ENCODE measurements around the gene PIP4K2B.

PIP4K2B gene

DNA sequence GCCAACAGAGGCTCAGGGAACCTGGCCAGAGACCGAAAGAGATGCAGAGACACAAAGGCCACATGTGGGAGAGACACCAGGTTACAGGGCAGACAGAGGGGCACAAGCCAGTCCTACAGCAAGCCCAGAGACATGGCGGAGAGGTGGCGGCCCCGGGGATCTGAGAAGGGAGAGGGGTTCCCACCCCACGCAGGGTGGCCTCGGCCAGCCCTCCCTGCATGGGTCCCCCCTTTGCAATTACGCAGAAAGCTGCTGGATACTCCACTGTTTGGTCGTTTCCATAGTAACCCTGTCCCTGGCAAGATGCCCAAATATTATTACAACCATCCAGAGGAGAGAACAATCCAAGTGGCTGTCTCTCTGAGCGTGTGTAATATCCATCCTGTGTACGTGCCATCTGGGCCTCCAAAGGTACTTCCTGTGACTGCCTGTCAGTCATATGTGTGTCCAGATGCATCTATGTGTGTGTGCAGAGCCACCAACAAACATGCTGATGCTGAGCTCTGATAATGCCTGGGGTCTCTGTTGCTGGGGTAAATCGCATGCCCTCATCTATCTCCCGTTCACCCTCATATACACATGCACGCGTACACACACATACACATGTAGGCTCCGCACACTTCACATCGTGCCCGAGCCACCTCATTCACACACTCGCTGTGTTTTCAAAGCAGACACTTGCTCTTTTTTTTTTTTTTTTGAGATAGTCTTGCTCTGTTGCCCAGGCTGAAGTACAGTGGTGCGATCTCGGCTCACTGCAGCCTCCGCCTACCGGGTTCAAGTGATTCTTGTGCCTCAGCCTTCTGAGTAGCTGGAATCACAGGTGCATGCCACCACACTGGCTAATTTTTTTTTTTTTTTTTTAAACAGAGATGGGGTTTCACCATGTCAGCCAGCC is 56.7 kb downstream of the PIP4K2B start:
- H3K4me3 ChIP-seq (ENCODE audit: low read depth, low read length), result no peak overlapping the region
- TF ChIP-seq, protein P1, sequence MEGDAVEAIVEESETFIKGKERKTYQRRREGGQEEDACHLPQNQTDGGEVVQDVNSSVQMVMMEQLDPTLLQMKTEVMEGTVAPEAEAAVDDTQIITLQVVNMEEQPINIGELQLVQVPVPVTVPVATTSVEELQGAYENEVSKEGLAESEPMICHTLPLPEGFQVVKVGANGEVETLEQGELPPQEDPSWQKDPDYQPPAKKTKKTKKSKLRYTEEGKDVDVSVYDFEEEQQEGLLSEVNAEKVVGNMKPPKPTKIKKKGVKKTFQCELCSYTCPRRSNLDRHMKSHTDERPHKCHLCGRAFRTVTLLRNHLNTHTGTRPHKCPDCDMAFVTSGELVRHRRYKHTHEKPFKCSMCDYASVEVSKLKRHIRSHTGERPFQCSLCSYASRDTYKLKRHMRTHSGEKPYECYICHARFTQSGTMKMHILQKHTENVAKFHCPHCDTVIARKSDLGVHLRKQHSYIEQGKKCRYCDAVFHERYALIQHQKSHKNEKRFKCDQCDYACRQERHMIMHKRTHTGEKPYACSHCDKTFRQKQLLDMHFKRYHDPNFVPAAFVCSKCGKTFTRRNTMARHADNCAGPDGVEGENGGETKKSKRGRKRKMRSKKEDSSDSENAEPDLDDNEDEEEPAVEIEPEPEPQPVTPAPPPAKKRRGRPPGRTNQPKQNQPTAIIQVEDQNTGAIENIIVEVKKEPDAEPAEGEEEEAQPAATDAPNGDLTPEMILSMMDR (IDR thresholded peaks at IDR 0.05; ENCODE audit: low read depth, low read length), result no peak

DNA sequence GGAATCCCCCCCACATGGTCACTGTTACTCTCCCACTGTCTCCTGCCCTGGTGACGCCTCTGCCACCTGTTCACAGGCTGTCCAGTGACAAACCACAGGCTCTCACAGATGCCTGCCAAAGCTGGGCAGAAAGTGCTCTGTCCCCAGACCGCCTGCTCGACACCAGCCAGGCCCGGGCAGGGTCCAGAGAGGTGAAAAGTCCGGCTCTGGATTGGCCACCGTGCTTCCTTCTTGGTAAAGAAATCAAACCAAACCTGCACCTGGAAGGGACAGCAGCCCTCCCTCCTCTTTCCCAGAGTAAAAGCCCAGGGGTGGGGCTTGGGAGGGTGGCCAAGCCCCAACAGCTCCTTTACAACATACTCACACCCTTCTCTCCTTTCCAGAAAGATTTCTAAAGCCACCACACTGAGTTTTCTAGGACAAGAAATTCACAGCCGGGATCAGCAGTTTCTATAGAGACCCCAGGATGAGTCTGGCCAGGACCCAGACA is 57.4 kb downstream of the PIP4K2B start:
- H3K4me3 ChIP-seq (ENCODE audit: low read depth, low read length), result no peak overlapping the region
- TF ChIP-seq, protein P1 (IDR thresholded peaks at IDR 0.05; ENCODE audit: low read depth, low read length), result no peak

DNA sequence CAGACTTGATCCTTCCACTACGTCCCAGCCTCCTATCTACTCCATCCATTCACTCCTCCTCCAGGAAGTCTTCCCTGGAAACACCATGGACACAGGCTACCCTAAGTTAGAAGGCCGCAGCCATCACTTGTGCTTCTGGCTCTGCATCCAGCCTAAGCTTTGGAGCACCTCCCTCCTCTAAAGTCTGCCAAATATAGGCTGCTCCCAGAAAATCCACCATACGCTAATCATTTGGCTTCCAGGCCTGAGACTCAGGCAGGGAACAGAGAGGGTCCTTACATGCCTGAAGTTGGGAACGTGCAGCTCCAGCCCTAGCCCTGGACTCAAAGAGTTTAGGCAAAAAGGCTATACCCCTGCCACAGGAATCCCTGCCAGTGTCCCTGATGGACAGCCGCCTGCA is 57.9 kb downstream of the PIP4K2B start:
- H3K4me3 ChIP-seq (ENCODE audit: low read depth, low read length), result no peak overlapping the region
- TF ChIP-seq, protein P1 (IDR thresholded peaks at IDR 0.05; ENCODE audit: low read depth, low read length), result no peak

DNA sequence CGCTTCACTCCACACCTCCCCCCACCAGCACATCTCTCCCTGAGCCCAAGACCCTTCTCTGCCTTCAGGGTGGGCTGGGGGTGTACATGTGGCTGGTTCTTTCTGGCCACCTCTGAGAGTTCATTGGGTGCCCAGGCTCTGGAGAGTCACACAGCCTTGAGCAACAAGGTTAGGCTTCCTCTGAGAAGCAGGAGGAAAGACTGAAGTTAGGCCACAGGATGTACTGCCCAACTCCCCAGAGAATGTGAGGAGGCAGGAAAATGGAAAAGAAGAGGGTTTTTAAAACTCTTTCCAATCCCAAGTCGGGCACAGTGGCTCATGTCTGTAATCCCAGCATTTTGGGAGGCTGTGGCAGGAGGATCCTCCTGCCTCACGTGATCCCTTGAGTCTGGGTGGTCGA is 58.5 kb downstream of the PIP4K2B start:
- H3K4me3 ChIP-seq (ENCODE audit: low read depth, low read length), result no peak overlapping the region
- TF ChIP-seq, protein P1 (IDR thresholded peaks at IDR 0.05; ENCODE audit: low read depth, low read length), result no peak

DNA sequence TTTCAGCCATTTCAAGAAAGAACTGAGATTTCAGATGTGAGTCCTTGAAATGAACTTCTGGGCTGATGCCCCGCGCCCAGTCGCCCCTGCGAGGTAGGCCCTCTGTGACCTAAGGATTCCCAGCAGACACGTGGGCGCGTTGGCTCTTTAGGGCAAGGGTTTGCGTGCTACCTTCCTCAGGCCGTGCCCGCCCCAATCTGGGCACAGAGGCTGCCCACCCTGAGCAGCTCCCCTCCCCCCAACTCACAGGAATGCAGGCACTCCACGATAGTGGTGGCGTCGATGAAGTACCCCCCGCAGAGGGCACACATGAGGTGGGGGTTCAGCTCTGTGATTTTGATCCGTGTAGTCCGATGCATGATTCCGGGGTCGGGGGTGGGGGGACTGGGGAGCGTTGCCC is 59.3 kb downstream of the PIP4K2B start:
- H3K4me3 ChIP-seq (ENCODE audit: low read depth, low read length), result no peak overlapping the region
- TF ChIP-seq, protein P1 (IDR thresholded peaks at IDR 0.05; ENCODE audit: low read depth, low read length), result no peak

DNA sequence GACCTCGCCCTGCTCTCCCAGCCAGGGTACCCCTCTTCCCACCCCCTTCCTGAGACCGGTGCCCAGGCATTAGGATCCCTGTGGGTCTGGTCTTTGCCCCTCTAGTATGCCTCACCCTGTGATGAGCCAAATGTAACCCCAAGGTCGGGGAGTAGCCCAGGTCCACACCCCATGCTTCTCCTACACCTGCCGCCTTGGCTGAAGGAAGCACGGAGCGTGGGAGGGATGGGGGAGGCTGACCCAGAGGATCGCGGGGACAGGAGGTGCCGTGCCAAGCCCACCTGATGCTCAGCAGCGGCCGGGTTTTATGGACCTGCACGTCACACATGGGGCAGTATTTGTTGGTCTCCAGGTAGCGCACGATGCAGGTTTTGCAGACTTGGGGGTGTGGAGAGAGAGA is 60.1 kb downstream of the PIP4K2B start:
- TF ChIP-seq, protein P1 (IDR thresholded peaks at IDR 0.05; ENCODE audit: low read depth, low read length), result no peak
- no peak overlapping the region for H3K4me3 ChIP-seq (ENCODE audit: low read depth, low read length)

DNA sequence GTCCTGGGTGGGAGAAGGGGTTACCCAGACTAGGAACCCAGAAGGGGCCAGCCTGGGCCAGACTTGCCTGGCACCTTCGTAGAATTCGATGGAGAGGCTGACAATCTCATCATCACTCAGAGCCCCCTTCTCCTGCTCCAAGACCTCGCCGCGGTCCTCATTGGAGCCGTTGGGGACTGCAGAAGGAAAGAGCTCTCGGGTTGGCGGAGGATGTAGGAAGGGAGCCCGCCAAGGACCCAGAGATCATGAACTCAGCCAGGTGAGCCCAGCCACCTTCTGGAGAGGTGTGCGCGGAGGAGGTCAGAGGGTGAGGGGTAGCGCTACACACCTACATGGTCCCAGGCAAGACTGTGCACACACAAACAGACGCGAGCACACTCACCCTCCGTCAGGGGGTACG is 60.7 kb downstream of the PIP4K2B start:
- TF ChIP-seq, protein P1 (IDR thresholded peaks at IDR 0.05; ENCODE audit: low read depth, low read length), result no peak

More for the DNA sequence above, 60.7 kb downstream of the PIP4K2B start:
- no peak overlapping the region for H3K4me3 ChIP-seq (ENCODE audit: low read depth, low read length)
